Central memory CD4-positive, alpha-beta T cell (primary cell): Measurements from ENCODE around the gene DCXR.

Experiments used
- DNase-seq: peaks from one replicate; pipeline ENCODE4 v3.0.0; 2022

The DCXR gene

GRCh38 chr17:82008941-82009405 is 28.5 kb downstream of the DCXR start:
- DNase-seq = no peak

- no peak for DNase-seq
These were observed 29.1 kb downstream of the DCXR start for GRCh38 chr17:82008258-82008940.

GRCh38 chr17:82007495-82008257 is 29.8 kb downstream of the DCXR start:
- DNase-seq = no peak

GRCh38 chr17:82007228-82007494 is 30.3 kb downstream of the DCXR start:
- DNase-seq = no peak

- no peak for DNase-seq
These were observed 30.8 kb downstream of the DCXR start for GRCh38 chr17:82006468-82007227.

GRCh38 chr17:82005701-82006348 is 31.7 kb downstream of the DCXR start:
- DNase-seq = no peak

- DNase-seq = no peak
These were observed 32.7 kb downstream of the DCXR start for GRCh38 chr17:82004517-82005455.

GRCh38 chr17:82003411-82004381 is 33.8 kb downstream of the DCXR start:
- no peak for DNase-seq

GRCh38 chr17:82001571-82002056 is 35.9 kb downstream of the DCXR start:
- no peak for DNase-seq

GRCh38 chr17:82000803-82001570 is 36.5 kb downstream of the DCXR start:
- DNase-seq = no peak

- no peak for DNase-seq
These were observed 37.3 kb downstream of the DCXR start for GRCh38 chr17:81999976-82000802.

- no peak for DNase-seq
These were observed 37.9 kb downstream of the DCXR start for GRCh38 chr17:81999587-81999975.

- DNase-seq = no peak
These were observed 38.6 kb downstream of the DCXR start for GRCh38 chr17:81998691-81999438.

- DNase-seq = no peak
These were observed 39.3 kb downstream of the DCXR start for GRCh38 chr17:81998212-81998611.

- DNase-seq = no peak
These were observed 40.6 kb downstream of the DCXR start for GRCh38 chr17:81996757-81997441.

- DNase-seq = no peak
These were observed 41.2 kb downstream of the DCXR start for GRCh38 chr17:81996232-81996756.
